Measurements from ENCODE around the gene TRDN.

Gene TRDN

GRCh38 chr6:123211777-123212545 lies 424.8 kb downstream of the TRDN start:
- TF ChIP-seq, protein P1, sequence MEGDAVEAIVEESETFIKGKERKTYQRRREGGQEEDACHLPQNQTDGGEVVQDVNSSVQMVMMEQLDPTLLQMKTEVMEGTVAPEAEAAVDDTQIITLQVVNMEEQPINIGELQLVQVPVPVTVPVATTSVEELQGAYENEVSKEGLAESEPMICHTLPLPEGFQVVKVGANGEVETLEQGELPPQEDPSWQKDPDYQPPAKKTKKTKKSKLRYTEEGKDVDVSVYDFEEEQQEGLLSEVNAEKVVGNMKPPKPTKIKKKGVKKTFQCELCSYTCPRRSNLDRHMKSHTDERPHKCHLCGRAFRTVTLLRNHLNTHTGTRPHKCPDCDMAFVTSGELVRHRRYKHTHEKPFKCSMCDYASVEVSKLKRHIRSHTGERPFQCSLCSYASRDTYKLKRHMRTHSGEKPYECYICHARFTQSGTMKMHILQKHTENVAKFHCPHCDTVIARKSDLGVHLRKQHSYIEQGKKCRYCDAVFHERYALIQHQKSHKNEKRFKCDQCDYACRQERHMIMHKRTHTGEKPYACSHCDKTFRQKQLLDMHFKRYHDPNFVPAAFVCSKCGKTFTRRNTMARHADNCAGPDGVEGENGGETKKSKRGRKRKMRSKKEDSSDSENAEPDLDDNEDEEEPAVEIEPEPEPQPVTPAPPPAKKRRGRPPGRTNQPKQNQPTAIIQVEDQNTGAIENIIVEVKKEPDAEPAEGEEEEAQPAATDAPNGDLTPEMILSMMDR (conservative IDR thresholded peaks at IDR 0.05; ENCODE audit: low read length): no peak
- no peak for TF ChIP-seq EZH2phosphoT487 (IDR thresholded peaks at IDR 0.05; ENCODE audit: borderline replicate concordance)
- Histone ChIP-seq H3K27me3 (ENCODE audit: insufficient read depth, low read length, poor library complexity, severe bottlenecking) (no peaks in the 10 kb centered on the region), H3K4me2 (ENCODE audit: low read depth, low read length, poor library complexity, severe bottlenecking) (no peak overlapping the region), H3K9ac (ENCODE audit: low read depth, low read length, poor library complexity, severe bottlenecking) (no peak overlapping the region), H3K4me3 (ENCODE audit: low read length, poor library complexity, severe bottlenecking) (no peak overlapping the region), H3F3A (ENCODE audit: low read depth) (no peaks in the 10 kb centered on the region), H3K9me2 (replicated peaks; ENCODE audit: low read depth, low read length) (no peaks in the 10 kb centered on the region), H3K9me3 (ENCODE audit: insufficient read depth, low read depth, low read length) (no peaks in the 10 kb centered on the region), H3K79me2 (ENCODE audit: insufficient read depth, low read length) (no peaks in the 10 kb centered on the region), H4K20me1 (ENCODE audit: insufficient read depth, low read length, poor library complexity, severe bottlenecking) (no peaks in the 10 kb centered on the region), H3K4me1 (ENCODE audit: insufficient read depth, low read length, poor library complexity, severe bottlenecking) (no peaks in the 10 kb centered on the region), H2AFZ (ENCODE audit: low read length) (no peak overlapping the region), H3K36me3 (ENCODE audit: insufficient read depth, low read length) (no peaks in the 10 kb centered on the region)

DNA sequence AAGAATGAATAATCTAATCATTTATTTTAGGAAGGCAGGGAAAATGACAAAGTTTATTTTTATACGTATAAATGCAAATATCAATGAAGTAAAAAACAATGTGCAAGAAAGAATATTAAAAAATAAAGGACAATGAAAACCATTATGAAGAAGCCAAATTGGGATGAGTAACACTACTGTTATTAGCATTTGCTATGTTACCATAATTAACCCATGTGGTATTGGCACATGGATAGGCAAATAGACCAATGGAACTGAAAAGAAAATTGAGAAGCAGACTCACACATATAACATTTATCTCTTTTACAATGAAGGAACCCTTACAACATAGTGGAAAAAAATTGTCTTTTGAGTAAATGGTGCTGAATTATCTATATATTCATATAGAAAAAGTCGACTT lies 426.1 kb downstream of the TRDN start:
- no peaks in the 10 kb centered on the region for H4K20me1 ChIP-seq (ENCODE audit: insufficient read depth, low read length, poor library complexity, severe bottlenecking)
- no peaks in the 10 kb centered on the region for H3F3A ChIP-seq (ENCODE audit: low read depth)
- H3K4me2 ChIP-seq (ENCODE audit: low read depth, low read length, poor library complexity, severe bottlenecking): no peak overlapping the region
- no peaks in the 10 kb centered on the region for H3K79me2 ChIP-seq (ENCODE audit: insufficient read depth, low read length)
- H3K27me3 ChIP-seq (ENCODE audit: insufficient read depth, low read length, poor library complexity, severe bottlenecking): no peaks in the 10 kb centered on the region
- no peak overlapping the region for H3K9ac ChIP-seq (ENCODE audit: low read depth, low read length, poor library complexity, severe bottlenecking)
- H3K4me1 ChIP-seq (ENCODE audit: insufficient read depth, low read length, poor library complexity, severe bottlenecking): no peaks in the 10 kb centered on the region
- no peak overlapping the region for H2AFZ ChIP-seq (ENCODE audit: low read length)
- TF ChIP-seq EZH2phosphoT487 (IDR thresholded peaks at IDR 0.05; ENCODE audit: borderline replicate concordance): no peak
- TF ChIP-seq, protein P1 (conservative IDR thresholded peaks at IDR 0.05; ENCODE audit: low read length): no peak
- H3K9me2 ChIP-seq (replicated peaks; ENCODE audit: low read depth, low read length): no peaks in the 10 kb centered on the region
- H3K4me3 ChIP-seq (ENCODE audit: low read length, poor library complexity, severe bottlenecking): no peak overlapping the region
- H3K36me3 ChIP-seq (ENCODE audit: insufficient read depth, low read length): no peaks in the 10 kb centered on the region
- no peaks in the 10 kb centered on the region for H3K9me3 ChIP-seq (ENCODE audit: insufficient read depth, low read depth, low read length)

GRCh38 chr6:123207967-123208510 lies 428.7 kb downstream of the TRDN start:
- H3K9me2 ChIP-seq (replicated peaks; ENCODE audit: low read depth, low read length): no peaks in the 10 kb centered on the region
- TF ChIP-seq, protein P1 (conservative IDR thresholded peaks at IDR 0.05; ENCODE audit: low read length): no peak
- TF ChIP-seq EZH2phosphoT487 (IDR thresholded peaks at IDR 0.05; ENCODE audit: borderline replicate concordance): no peak
- H3K27me3 ChIP-seq (ENCODE audit: insufficient read depth, low read length, poor library complexity, severe bottlenecking): no peaks in the 10 kb centered on the region
- H3F3A ChIP-seq (ENCODE audit: low read depth): no peaks in the 10 kb centered on the region
- no peak overlapping the region for H2AFZ ChIP-seq (ENCODE audit: low read length)
- no peaks in the 10 kb centered on the region for H3K4me1 ChIP-seq (ENCODE audit: insufficient read depth, low read length, poor library complexity, severe bottlenecking)
- no peaks in the 10 kb centered on the region for H4K20me1 ChIP-seq (ENCODE audit: insufficient read depth, low read length, poor library complexity, severe bottlenecking)
- no peak overlapping the region for H3K4me3 ChIP-seq (ENCODE audit: low read length, poor library complexity, severe bottlenecking)
- H3K4me2 ChIP-seq (ENCODE audit: low read depth, low read length, poor library complexity, severe bottlenecking): no peak overlapping the region
- H3K36me3 ChIP-seq (ENCODE audit: insufficient read depth, low read length): no peaks in the 10 kb centered on the region
- no peaks in the 10 kb centered on the region for H3K9me3 ChIP-seq (ENCODE audit: insufficient read depth, low read depth, low read length)
- H3K79me2 ChIP-seq (ENCODE audit: insufficient read depth, low read length): no peaks in the 10 kb centered on the region
- no peak overlapping the region for H3K9ac ChIP-seq (ENCODE audit: low read depth, low read length, poor library complexity, severe bottlenecking)
